ENCODE results near the gene HNRNPAB. TPM values are rescaled to one million over a fixed set of nuclear protein-coding genes. Genes with fewer than 3 reads are reported as not detected.

Gene HNRNPAB
- total RNA-seq, 1 donor: 40.9 TPM

GRCh38 chr5:178240341-178240741, 36.0 kb downstream of the HNRNPAB start:
- Histone ChIP-seq H3K4me2 (ENCODE audit: insufficient read depth, low read length) (no peak overlapping the region), H3K27me3 (ENCODE audit: insufficient read depth, low read length) (no peaks in the 10 kb centered on the region), H3K4me3 (ENCODE audit: insufficient read depth, low read length) (no peak overlapping the region), H3K36me3 (ENCODE audit: insufficient read depth, low read length) (no peaks in the 10 kb centered on the region), H3K9me3 (ENCODE audit: low read depth, low read length) (no peaks in the 10 kb centered on the region), H3K27ac (ENCODE audit: low read depth, low read length) (no peak overlapping the region), H4K20me1 (ENCODE audit: insufficient read depth, low read length) (no peaks in the 10 kb centered on the region), H3K4me1 (ENCODE audit: insufficient read depth, low read length) (peaks cover 9% of the 10 kb centered on the region), H2AFZ (ENCODE audit: low read length) (no peak overlapping the region), H3K79me2 (ENCODE audit: insufficient read depth, low read length) (no peaks in the 10 kb centered on the region)
- DNase-seq (ENCODE audit: insufficient read length, low spot score, missing footprints): peak; percentile 57
- TF ChIP-seq CTCF (IDR thresholded peaks at IDR 0.05; ENCODE audit: extremely low read depth, low read depth, low read length): no peak

GRCh38 chr5:178240766-178241165, 36.4 kb downstream of the HNRNPAB start:
- Histone ChIP-seq H3K27ac (ENCODE audit: low read depth, low read length) (no peak overlapping the region), H3K36me3 (ENCODE audit: insufficient read depth, low read length) (no peaks in the 10 kb centered on the region), H3K4me1 (ENCODE audit: insufficient read depth, low read length) (peaks cover 9% of the 10 kb centered on the region), H2AFZ (ENCODE audit: low read length) (no peak overlapping the region), H4K20me1 (ENCODE audit: insufficient read depth, low read length) (no peaks in the 10 kb centered on the region), H3K9me3 (ENCODE audit: low read depth, low read length) (no peaks in the 10 kb centered on the region), H3K4me2 (ENCODE audit: insufficient read depth, low read length) (no peak overlapping the region), H3K4me3 (ENCODE audit: insufficient read depth, low read length) (no peak overlapping the region), H3K27me3 (ENCODE audit: insufficient read depth, low read length) (no peaks in the 10 kb centered on the region), H3K79me2 (ENCODE audit: insufficient read depth, low read length) (no peaks in the 10 kb centered on the region)
- no peak for DNase-seq (ENCODE audit: insufficient read length, low spot score, missing footprints)
- no peak for TF ChIP-seq CTCF (IDR thresholded peaks at IDR 0.05; ENCODE audit: extremely low read depth, low read depth, low read length)

- Histone ChIP-seq H3K27me3 (ENCODE audit: insufficient read depth, low read length) (no peaks in the 10 kb centered on the region), H2AFZ (ENCODE audit: low read length) (no peak overlapping the region), H3K4me3 (ENCODE audit: insufficient read depth, low read length) (no peak overlapping the region), H3K36me3 (ENCODE audit: insufficient read depth, low read length) (no peaks in the 10 kb centered on the region), H3K27ac (ENCODE audit: low read depth, low read length) (no peak overlapping the region), H3K4me1 (ENCODE audit: insufficient read depth, low read length) (peaks cover 9% of the 10 kb centered on the region), H3K4me2 (ENCODE audit: insufficient read depth, low read length) (no peak overlapping the region), H3K9me3 (ENCODE audit: low read depth, low read length) (no peaks in the 10 kb centered on the region), H3K79me2 (ENCODE audit: insufficient read depth, low read length) (no peaks in the 10 kb centered on the region), H4K20me1 (ENCODE audit: insufficient read depth, low read length) (no peaks in the 10 kb centered on the region)
- TF ChIP-seq CTCF (IDR thresholded peaks at IDR 0.05; ENCODE audit: extremely low read depth, low read depth, low read length): no peak
- DNase-seq (ENCODE audit: insufficient read length, low spot score, missing footprints): peak; percentile 77
Measured at GRCh38 chr5:178241231-178241663, 36.9 kb downstream of the HNRNPAB start.

GRCh38 chr5:178241688-178242231, 37.4 kb downstream of the HNRNPAB start:
- H3K4me1 ChIP-seq (ENCODE audit: insufficient read depth, low read length): peaks cover 6% of the 10 kb centered on the region
- DNase-seq (ENCODE audit: insufficient read length, low spot score, missing footprints): peak; percentile 77
- no peak overlapping the region for H3K4me3 ChIP-seq (ENCODE audit: insufficient read depth, low read length)
- H2AFZ ChIP-seq (ENCODE audit: low read length): no peak overlapping the region
- no peaks in the 10 kb centered on the region for H4K20me1 ChIP-seq (ENCODE audit: insufficient read depth, low read length)
- H3K4me2 ChIP-seq (ENCODE audit: insufficient read depth, low read length): no peak overlapping the region
- H3K79me2 ChIP-seq (ENCODE audit: insufficient read depth, low read length): no peaks in the 10 kb centered on the region
- H3K36me3 ChIP-seq (ENCODE audit: insufficient read depth, low read length): no peaks in the 10 kb centered on the region
- H3K27me3 ChIP-seq (ENCODE audit: insufficient read depth, low read length): no peaks in the 10 kb centered on the region
- H3K9me3 ChIP-seq (ENCODE audit: low read depth, low read length): no peaks in the 10 kb centered on the region
- no peak overlapping the region for H3K27ac ChIP-seq (ENCODE audit: low read depth, low read length)
- TF ChIP-seq CTCF (IDR thresholded peaks at IDR 0.05; ENCODE audit: extremely low read depth, low read depth, low read length): no peak
